GM12891 (cell line): ENCODE results near the gene GPC5.

ENCODE experiments used
- POLR2A ChIP-seq: IDR thresholded peaks from 2 replicates; pipeline ENCODE4 v1.6.1; 2011; ENCODE audit warnings: low read depth, low read length, control low read depth
- POLR2AphosphoS5 ChIP-seq: IDR thresholded peaks from 2 replicates; pipeline ENCODE4 v1.6.1; 2011; ENCODE audit warnings: low read depth, low read length, control low read depth
- TAF1 ChIP-seq: IDR thresholded peaks from 2 replicates; pipeline ENCODE4 v1.6.1; 2011; ENCODE audit warnings: low read depth, low read length, control low read depth

- TF ChIP-seq POLR2A (no peak), TAF1 (no peak), POLR2AphosphoS5 (no peak)
These were observed 258.9 kb downstream of the GPC5 start for GRCh38 chr13:91657283-91657682.
